DND-41 (cell line): ENCODE data around the gene CCHCR1.

Experiments used
- EZH2 ChIP-seq: IDR thresholded peaks from 3 replicates; pipeline ENCODE4 v1.6.1; 2012; ENCODE audit warnings: borderline replicate concordance, low read depth, mild to moderate bottlenecking, moderate library complexity, low read length, inconsistent platforms; ENCODE audit not compliant: severe bottlenecking
- TF ChIP-seq, protein P1 (sequence below): IDR thresholded peaks from 2 replicates; pipeline ENCODE4 v1.5.1; 2012; ENCODE audit warnings: borderline replicate concordance, low read length, moderate library complexity, mild to moderate bottlenecking; ENCODE audit not compliant: poor library complexity, severe bottlenecking; ENCODE audit errors: extremely low read depth

DNA sequence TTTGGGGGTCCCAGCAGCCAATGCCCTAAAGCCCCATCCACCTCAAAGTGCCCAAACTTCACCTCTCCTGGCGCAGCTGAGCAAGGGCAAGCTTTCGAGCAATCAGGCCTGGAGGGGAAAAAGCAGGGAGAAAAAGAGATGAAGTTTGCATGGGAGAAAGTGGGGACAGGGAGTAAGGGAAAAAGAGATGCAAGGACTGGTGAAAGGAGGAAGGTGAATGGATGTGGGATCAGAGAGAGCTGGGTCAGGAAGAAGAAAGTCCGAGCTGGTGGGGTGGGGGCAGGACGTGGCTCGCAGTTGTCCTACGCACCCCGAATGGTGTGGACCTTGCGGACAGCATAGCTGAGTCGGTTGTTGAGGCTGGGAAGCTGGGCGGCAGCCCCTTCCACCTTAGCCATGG lies 12.2 kb downstream of the CCHCR1 start:
- TF ChIP-seq, protein P1, sequence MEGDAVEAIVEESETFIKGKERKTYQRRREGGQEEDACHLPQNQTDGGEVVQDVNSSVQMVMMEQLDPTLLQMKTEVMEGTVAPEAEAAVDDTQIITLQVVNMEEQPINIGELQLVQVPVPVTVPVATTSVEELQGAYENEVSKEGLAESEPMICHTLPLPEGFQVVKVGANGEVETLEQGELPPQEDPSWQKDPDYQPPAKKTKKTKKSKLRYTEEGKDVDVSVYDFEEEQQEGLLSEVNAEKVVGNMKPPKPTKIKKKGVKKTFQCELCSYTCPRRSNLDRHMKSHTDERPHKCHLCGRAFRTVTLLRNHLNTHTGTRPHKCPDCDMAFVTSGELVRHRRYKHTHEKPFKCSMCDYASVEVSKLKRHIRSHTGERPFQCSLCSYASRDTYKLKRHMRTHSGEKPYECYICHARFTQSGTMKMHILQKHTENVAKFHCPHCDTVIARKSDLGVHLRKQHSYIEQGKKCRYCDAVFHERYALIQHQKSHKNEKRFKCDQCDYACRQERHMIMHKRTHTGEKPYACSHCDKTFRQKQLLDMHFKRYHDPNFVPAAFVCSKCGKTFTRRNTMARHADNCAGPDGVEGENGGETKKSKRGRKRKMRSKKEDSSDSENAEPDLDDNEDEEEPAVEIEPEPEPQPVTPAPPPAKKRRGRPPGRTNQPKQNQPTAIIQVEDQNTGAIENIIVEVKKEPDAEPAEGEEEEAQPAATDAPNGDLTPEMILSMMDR: no peak
- no peak for TF ChIP-seq EZH2
